Measurements from ENCODE around the gene MYBPH. TPM values are rescaled to one million over a fixed set of nuclear protein-coding genes. Genes with fewer than 3 reads are reported as not detected.

The MYBPH gene
- total RNA-seq, 1 experiment from 2014 or later = not detected

GRCh38 chr1:203126151-203126865 is 49.3 kb downstream of the MYBPH start:
- Histone ChIP-seq H2BK15ac (ENCODE audit: low read depth, low read length) (no peak overlapping the region), H4K91ac (ENCODE audit: insufficient read length, low read depth, low read length) (no peak overlapping the region), H3K4ac (ENCODE audit: low read depth, low read length) (no peak overlapping the region), H4K5ac (ENCODE audit: insufficient read length, low read depth, low read length) (no peak overlapping the region), H4K8ac (replicated peaks; ENCODE audit: insufficient read length, low read depth, low read length) (no peak overlapping the region), H3K4me1 (ENCODE audit: insufficient read depth, low read length) (peaks cover 2% of the 10 kb centered on the region; the same call in 1 of the 2 replicates), H3K9ac (ENCODE audit: extremely low read depth, insufficient read length, low read length) (no peak overlapping the region), H3K79me1 (ENCODE audit: insufficient read depth, low read depth, low read length, poor library complexity, severe bottlenecking) (no peaks in the 10 kb centered on the region), H2BK20ac (ENCODE audit: low read depth, low read length, poor library complexity, severe bottlenecking) (no peak overlapping the region), H4K20me1 (ENCODE audit: control insufficient read depth, insufficient read depth, insufficient read length) (no peaks in the 10 kb centered on the region), H3K14ac (ENCODE audit: insufficient read depth, low read length) (no peak overlapping the region), H3K23me2 (ENCODE audit: insufficient read length, low read depth, low read length, poor library complexity, severe bottlenecking) (peaks cover 7% of the 10 kb centered on the region), H3K18ac (ENCODE audit: insufficient read length, low read depth, low read length) (no peak overlapping the region), H3K56ac (ENCODE audit: insufficient read length, low read depth, low read length) (no peak overlapping the region), H3K79me2 (ENCODE audit: insufficient read depth, low read length) (no peaks in the 10 kb centered on the region), H3K27me3 (ENCODE audit: insufficient read depth, low read length) (no peaks in the 10 kb centered on the region; the same call in 1 of the 2 replicates), H2BK12ac (ENCODE audit: insufficient read length, low read depth, low read length) (no peak overlapping the region), H2AK5ac (ENCODE audit: insufficient read length, low read length) (no peak overlapping the region), H3K4me2 (ENCODE audit: insufficient read depth, insufficient read length, low read length) (no peak overlapping the region), H2BK5ac (ENCODE audit: insufficient read length, low read length) (no peak overlapping the region), H3T11ph (ENCODE audit: low read length) (no peak overlapping the region), H3K27ac (ENCODE audit: insufficient read length, low read depth, low read length) (no peak overlapping the region), H3K9me3 (ENCODE audit: control insufficient read depth, low read depth, low read length) (no peaks in the 10 kb centered on the region), H2AFZ (ENCODE audit: low read length) (no peak overlapping the region), H3K23ac (ENCODE audit: insufficient read length, low read depth, low read length) (no peak overlapping the region), H2BK120ac (ENCODE audit: low read depth, low read length, poor library complexity, severe bottlenecking) (no peak overlapping the region)
- peak; percentile 39 for DNase-seq
- Mint-ChIP-seq H3K27me3 (ENCODE audit: low read depth) (peaks cover 60% of the 10 kb centered on the region), H3K36me3 (ENCODE audit: insufficient read depth in 1 of 3, low read depth in 3 of 3) (no peaks in the 10 kb centered on the region), H3K9me3 (no peaks in the 10 kb centered on the region; a peak in 1 of 5 replicates), H3K27ac (no peak overlapping the region; a peak in 1 of 7 replicates), H3K4me3 (peak overlapping the region in 1 of 2 experiments; percentile 71; a peak in 2 of 5 replicates), H3K4me1 (peaks cover 22 to 46% of the 10 kb centered on the region in 2 experiments)
- WGBS (ENCODE audit: extremely low coverage, insufficient read length, low lambda C conversion rate) = no CpG with 5 or more reads among the region's 8 CpGs
- TF ChIP-seq, protein P1, sequence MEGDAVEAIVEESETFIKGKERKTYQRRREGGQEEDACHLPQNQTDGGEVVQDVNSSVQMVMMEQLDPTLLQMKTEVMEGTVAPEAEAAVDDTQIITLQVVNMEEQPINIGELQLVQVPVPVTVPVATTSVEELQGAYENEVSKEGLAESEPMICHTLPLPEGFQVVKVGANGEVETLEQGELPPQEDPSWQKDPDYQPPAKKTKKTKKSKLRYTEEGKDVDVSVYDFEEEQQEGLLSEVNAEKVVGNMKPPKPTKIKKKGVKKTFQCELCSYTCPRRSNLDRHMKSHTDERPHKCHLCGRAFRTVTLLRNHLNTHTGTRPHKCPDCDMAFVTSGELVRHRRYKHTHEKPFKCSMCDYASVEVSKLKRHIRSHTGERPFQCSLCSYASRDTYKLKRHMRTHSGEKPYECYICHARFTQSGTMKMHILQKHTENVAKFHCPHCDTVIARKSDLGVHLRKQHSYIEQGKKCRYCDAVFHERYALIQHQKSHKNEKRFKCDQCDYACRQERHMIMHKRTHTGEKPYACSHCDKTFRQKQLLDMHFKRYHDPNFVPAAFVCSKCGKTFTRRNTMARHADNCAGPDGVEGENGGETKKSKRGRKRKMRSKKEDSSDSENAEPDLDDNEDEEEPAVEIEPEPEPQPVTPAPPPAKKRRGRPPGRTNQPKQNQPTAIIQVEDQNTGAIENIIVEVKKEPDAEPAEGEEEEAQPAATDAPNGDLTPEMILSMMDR (conservative IDR thresholded peaks at IDR 0.05) = peak; percentile 61

Data from H9 (cell line).